Measurements from ENCODE around the gene DCN.

DCN gene

GRCh38 chr12:91171476-91171875 is 11.1 kb downstream of the DCN start:
- Histone ChIP-seq H3K4me1 (ENCODE audit: insufficient read depth, low read length) (peaks cover 6% of the 10 kb centered on the region), H3K36me3 (ENCODE audit: insufficient read depth, low read length) (no peaks in the 10 kb centered on the region), H3K27me3 (ENCODE audit: control insufficient read depth in 1 of 2, insufficient read depth in 2 of 2, low read length in 2 of 2) (no peaks in the 10 kb centered on the region), H3K9me3 (ENCODE audit: low read length) (no peaks in the 10 kb centered on the region), H3K9ac (ENCODE audit: low read length) (no peak overlapping the region), H3K4me3 (ENCODE audit: low read depth in 1 of 2, low read length in 2 of 2) (no peak overlapping the region), H3K27ac (ENCODE audit: low read depth, low read length) (no peak overlapping the region)

GRCh38 chr12:91163116-91163515 is 19.5 kb downstream of the DCN start:
- Histone ChIP-seq H3K9ac (ENCODE audit: low read length) (no peak overlapping the region), H3K27me3 (ENCODE audit: control insufficient read depth in 1 of 2, insufficient read depth in 2 of 2, low read length in 2 of 2) (no peaks in the 10 kb centered on the region), H3K9me3 (ENCODE audit: low read length) (no peaks in the 10 kb centered on the region), H3K27ac (ENCODE audit: low read depth, low read length) (no peak overlapping the region), H3K4me1 (ENCODE audit: insufficient read depth, low read length) (no peaks in the 10 kb centered on the region), H3K36me3 (ENCODE audit: insufficient read depth, low read length) (peaks cover 9% of the 10 kb centered on the region), H3K4me3 (ENCODE audit: low read depth in 1 of 2, low read length in 2 of 2) (no peak overlapping the region)

DNA sequence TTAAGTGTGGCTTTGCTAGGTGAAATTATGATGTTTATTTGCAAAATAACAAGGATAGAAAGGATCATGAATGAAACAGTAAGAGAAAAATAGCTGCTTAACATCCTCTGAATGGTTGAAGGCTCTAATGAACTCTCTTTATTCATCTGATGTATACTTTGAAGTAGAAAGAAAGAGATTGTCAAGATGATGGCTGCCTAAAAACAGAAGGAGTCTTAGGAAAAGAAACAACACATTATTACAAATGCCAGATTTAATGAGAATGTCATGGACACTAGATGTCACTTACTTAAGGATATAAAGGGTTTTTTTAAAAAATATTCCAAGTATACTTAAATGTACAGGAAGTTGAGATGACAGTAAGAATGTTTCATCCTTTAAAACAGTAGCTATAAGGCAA is 21.6 kb downstream of the DCN start:
- H3K9me3 ChIP-seq (ENCODE audit: low read length) = no peaks in the 10 kb centered on the region
- H3K27ac ChIP-seq (ENCODE audit: low read depth, low read length) = no peak overlapping the region
- H3K36me3 ChIP-seq (ENCODE audit: insufficient read depth, low read length) = peaks cover 9% of the 10 kb centered on the region
- H3K4me1 ChIP-seq (ENCODE audit: insufficient read depth, low read length) = no peaks in the 10 kb centered on the region
- H3K27me3 ChIP-seq (ENCODE audit: control insufficient read depth in 1 of 2, insufficient read depth in 2 of 2, low read length in 2 of 2) = no peaks in the 10 kb centered on the region
- H3K4me3 ChIP-seq (ENCODE audit: low read depth in 1 of 2, low read length in 2 of 2) = no peak overlapping the region
- no peak overlapping the region for H3K9ac ChIP-seq (ENCODE audit: low read length)

- H3K36me3 ChIP-seq (ENCODE audit: insufficient read depth, low read length) = no peaks in the 10 kb centered on the region
- H3K27me3 ChIP-seq (ENCODE audit: control insufficient read depth in 1 of 2, insufficient read depth in 2 of 2, low read length in 2 of 2) = no peaks in the 10 kb centered on the region
- H3K27ac ChIP-seq (ENCODE audit: low read depth, low read length) = no peak overlapping the region
- H3K9ac ChIP-seq (ENCODE audit: low read length) = no peak overlapping the region
- H3K4me3 ChIP-seq (ENCODE audit: low read depth in 1 of 2, low read length in 2 of 2) = no peak overlapping the region
- H3K4me1 ChIP-seq (ENCODE audit: insufficient read depth, low read length) = no peaks in the 10 kb centered on the region
- no peaks in the 10 kb centered on the region for H3K9me3 ChIP-seq (ENCODE audit: low read length)
These were observed 26.6 kb downstream of the DCN start for GRCh38 chr12:91155990-91156389.

GRCh38 chr12:91154131-91154530 is 28.5 kb downstream of the DCN start:
- Histone ChIP-seq H3K9ac (ENCODE audit: low read length) (no peak overlapping the region), H3K4me1 (ENCODE audit: insufficient read depth, low read length) (no peaks in the 10 kb centered on the region), H3K27ac (ENCODE audit: low read depth, low read length) (no peak overlapping the region), H3K36me3 (ENCODE audit: insufficient read depth, low read length) (no peaks in the 10 kb centered on the region), H3K27me3 (ENCODE audit: control insufficient read depth in 1 of 2, insufficient read depth in 2 of 2, low read length in 2 of 2) (no peaks in the 10 kb centered on the region), H3K9me3 (ENCODE audit: low read length) (no peaks in the 10 kb centered on the region), H3K4me3 (ENCODE audit: low read depth in 1 of 2, low read length in 2 of 2) (no peak overlapping the region)

DNA sequence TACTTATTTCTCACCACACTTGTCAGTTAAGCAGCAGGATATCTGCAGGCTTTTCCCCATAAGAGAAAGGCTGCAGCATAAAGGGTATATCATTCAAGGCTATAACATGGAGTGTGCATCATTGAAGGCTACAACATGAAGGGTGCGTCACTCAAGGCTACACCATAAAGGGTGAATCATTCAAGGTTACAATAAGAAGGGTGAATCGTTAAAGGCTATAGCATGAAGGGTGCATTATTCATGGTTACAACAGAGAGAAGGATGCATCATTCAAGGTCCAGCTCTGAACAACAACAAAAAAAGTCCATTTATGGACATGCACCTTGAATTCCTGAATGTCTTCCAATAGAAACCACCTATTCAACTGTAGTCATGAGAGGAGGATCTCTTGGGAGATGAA is 38.6 kb downstream of the DCN start:
- Histone ChIP-seq H3K9me3 (ENCODE audit: low read length) (no peaks in the 10 kb centered on the region), H3K4me3 (ENCODE audit: low read depth in 1 of 2, low read length in 2 of 2) (no peak overlapping the region), H3K9ac (ENCODE audit: low read length) (no peak overlapping the region), H3K27ac (ENCODE audit: low read depth, low read length) (no peak overlapping the region), H3K27me3 (ENCODE audit: control insufficient read depth in 1 of 2, insufficient read depth in 2 of 2, low read length in 2 of 2) (no peaks in the 10 kb centered on the region), H3K4me1 (ENCODE audit: insufficient read depth, low read length) (peaks cover 35% of the 10 kb centered on the region), H3K36me3 (ENCODE audit: insufficient read depth, low read length) (peaks cover 4% of the 10 kb centered on the region)

- Histone ChIP-seq H3K9me3 (ENCODE audit: low read length) (no peaks in the 10 kb centered on the region), H3K9ac (ENCODE audit: low read length) (no peak overlapping the region), H3K27me3 (ENCODE audit: control insufficient read depth in 1 of 2, insufficient read depth in 2 of 2, low read length in 2 of 2) (no peaks in the 10 kb centered on the region), H3K4me3 (ENCODE audit: low read depth in 1 of 2, low read length in 2 of 2) (no peak overlapping the region), H3K27ac (ENCODE audit: low read depth, low read length) (peak overlapping the region; percentile 59), H3K4me1 (ENCODE audit: insufficient read depth, low read length) (peaks cover 44% of the 10 kb centered on the region), H3K36me3 (ENCODE audit: insufficient read depth, low read length) (peaks cover 4% of the 10 kb centered on the region)
These were observed 39.4 kb downstream of the DCN start for GRCh38 chr12:91143206-91143605.

- Histone ChIP-seq H3K9me3 (ENCODE audit: low read length) (no peaks in the 10 kb centered on the region), H3K27me3 (ENCODE audit: control insufficient read depth in 1 of 2, insufficient read depth in 2 of 2, low read length in 2 of 2) (no peaks in the 10 kb centered on the region), H3K4me3 (ENCODE audit: low read depth in 1 of 2, low read length in 2 of 2) (no peak overlapping the region), H3K36me3 (ENCODE audit: insufficient read depth, low read length) (no peaks in the 10 kb centered on the region), H3K9ac (ENCODE audit: low read length) (no peak overlapping the region), H3K4me1 (ENCODE audit: insufficient read depth, low read length) (peaks cover 52% of the 10 kb centered on the region), H3K27ac (ENCODE audit: low read depth, low read length) (no peak overlapping the region)
These were observed 40.4 kb downstream of the DCN start for GRCh38 chr12:91142221-91142631.

DNA sequence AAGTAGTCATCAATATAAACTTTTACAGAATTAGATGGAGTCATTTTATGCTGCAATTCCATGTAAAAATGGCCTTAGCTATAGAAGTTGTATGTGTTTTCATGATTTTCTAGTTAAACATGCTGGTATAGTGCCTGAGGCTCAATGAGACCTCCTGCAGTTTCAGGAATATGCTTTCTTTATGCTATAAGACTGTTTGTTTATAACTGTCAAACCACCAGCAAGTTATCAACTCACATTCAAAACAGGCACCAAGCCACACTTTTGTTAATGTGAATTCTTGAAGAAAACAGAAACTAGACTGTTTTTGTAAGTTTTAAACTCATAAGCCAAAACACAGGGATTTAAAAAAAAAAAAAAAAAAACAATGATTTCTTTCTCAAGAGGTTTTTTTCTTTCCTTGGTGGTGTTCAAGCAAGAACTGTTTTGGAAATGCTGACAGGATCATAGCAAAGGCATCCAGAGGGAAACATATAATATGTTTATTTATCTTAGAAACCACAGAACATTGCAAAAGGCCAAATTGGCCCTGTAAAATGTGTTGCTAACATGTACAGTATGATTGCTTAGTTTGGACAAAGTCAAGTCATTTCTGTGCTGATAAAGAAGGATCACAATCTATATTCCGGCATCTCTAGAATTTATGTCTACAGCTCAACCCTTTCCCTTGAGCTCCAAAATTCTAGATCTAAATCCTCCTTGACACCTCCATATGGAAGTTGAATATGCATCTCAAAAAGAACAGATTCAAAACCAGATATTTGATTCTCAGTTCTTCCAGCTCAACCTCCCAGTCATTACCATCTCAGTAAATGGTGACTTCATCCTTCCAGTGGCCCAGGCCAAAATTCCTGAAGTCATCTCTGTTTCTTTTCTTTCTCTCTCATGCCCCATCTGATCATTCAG is 42.3 kb downstream of the DCN start:
- Histone ChIP-seq H3K4me3 (ENCODE audit: low read depth in 1 of 2, low read length in 2 of 2) (no peak overlapping the region), H3K27me3 (ENCODE audit: control insufficient read depth in 1 of 2, insufficient read depth in 2 of 2, low read length in 2 of 2) (no peaks in the 10 kb centered on the region), H3K4me1 (ENCODE audit: insufficient read depth, low read length) (peaks cover 52% of the 10 kb centered on the region), H3K27ac (ENCODE audit: low read depth, low read length) (peak overlapping the region; percentile 19), H3K36me3 (ENCODE audit: insufficient read depth, low read length) (no peaks in the 10 kb centered on the region), H3K9me3 (ENCODE audit: low read length) (no peaks in the 10 kb centered on the region), H3K9ac (ENCODE audit: low read length) (no peak overlapping the region)

- Histone ChIP-seq H3K36me3 (ENCODE audit: insufficient read depth, low read length) (no peaks in the 10 kb centered on the region), H3K4me3 (ENCODE audit: low read depth in 1 of 2, low read length in 2 of 2) (no peak overlapping the region), H3K9me3 (ENCODE audit: low read length) (no peaks in the 10 kb centered on the region), H3K27ac (ENCODE audit: low read depth, low read length) (peak overlapping the region; percentile 19), H3K4me1 (ENCODE audit: insufficient read depth, low read length) (peaks cover 52% of the 10 kb centered on the region), H3K9ac (ENCODE audit: low read length) (no peak overlapping the region), H3K27me3 (ENCODE audit: control insufficient read depth in 1 of 2, insufficient read depth in 2 of 2, low read length in 2 of 2) (no peaks in the 10 kb centered on the region)
These were observed 43.3 kb downstream of the DCN start for GRCh38 chr12:91139286-91139685.

- Histone ChIP-seq H3K27me3 (ENCODE audit: control insufficient read depth in 1 of 2, insufficient read depth in 2 of 2, low read length in 2 of 2) (no peaks in the 10 kb centered on the region), H3K9me3 (ENCODE audit: low read length) (no peaks in the 10 kb centered on the region), H3K4me3 (ENCODE audit: low read depth in 1 of 2, low read length in 2 of 2) (no peak overlapping the region), H3K9ac (ENCODE audit: low read length) (no peak overlapping the region), H3K4me1 (ENCODE audit: insufficient read depth, low read length) (peaks cover 52% of the 10 kb centered on the region), H3K27ac (ENCODE audit: low read depth, low read length) (no peak overlapping the region), H3K36me3 (ENCODE audit: insufficient read depth, low read length) (no peaks in the 10 kb centered on the region)
These were observed 44.2 kb downstream of the DCN start for GRCh38 chr12:91138337-91138920.

DNA sequence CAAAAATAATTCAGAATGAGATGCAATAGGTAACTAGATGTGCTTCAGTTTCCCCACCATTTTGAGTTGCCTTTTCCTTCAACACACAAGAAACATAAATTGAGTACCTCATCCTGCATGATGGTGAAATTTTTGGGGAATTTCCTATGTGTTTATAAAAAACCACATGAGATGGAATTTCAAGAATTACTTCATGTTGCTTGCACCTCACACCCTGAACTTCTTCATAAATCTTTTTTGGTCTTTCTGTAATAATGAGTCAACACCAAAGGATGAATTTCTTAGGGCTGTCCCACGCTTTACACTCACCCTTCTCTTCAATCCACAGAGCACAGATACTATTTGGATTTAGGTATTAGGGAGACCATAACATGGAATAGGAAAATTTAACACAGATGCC is 48.7 kb downstream of the DCN start:
- no peaks in the 10 kb centered on the region for H3K36me3 ChIP-seq (ENCODE audit: insufficient read depth, low read length)
- no peak overlapping the region for H3K27ac ChIP-seq (ENCODE audit: low read depth, low read length)
- H3K9ac ChIP-seq (ENCODE audit: low read length) = no peak overlapping the region
- H3K4me3 ChIP-seq (ENCODE audit: low read depth in 1 of 2, low read length in 2 of 2) = no peak overlapping the region
- H3K9me3 ChIP-seq (ENCODE audit: low read length) = no peaks in the 10 kb centered on the region
- peaks cover 15% of the 10 kb centered on the region for H3K4me1 ChIP-seq (ENCODE audit: insufficient read depth, low read length)
- no peaks in the 10 kb centered on the region for H3K27me3 ChIP-seq (ENCODE audit: control insufficient read depth in 1 of 2, insufficient read depth in 2 of 2, low read length in 2 of 2)

Measured in muscle layer of colon (tissue), 2 donors.